ENCODE data around the gene ZBTB17. TPM values are rescaled to one million over a fixed set of nuclear protein-coding genes. Genes with fewer than 3 reads are reported as not detected.

ZBTB17 gene
- total RNA-seq, 2 donors from 2014 or later, result 44.7 to 54.9 TPM

Other genes starting within 250 kb of the ZBTB17 start
- 1 to 10 TPM in 1 of 2 donors, under 1 TPM in 1; 0.23 to 1.9 TPM for gene SLC25A34, start 239.8 kb downstream of the ZBTB17 start, total RNA-seq
- not detected for gene TMEM82, start 233.6 kb downstream of the ZBTB17 start, total RNA-seq
- gene FBLIM1, start 217.3 kb downstream of the ZBTB17 start, total RNA-seq, result under 1 TPM in 1 of 2 donors, not detected in 1; 0.21 TPM
- 1 to 10 TPM; 2.2 to 2.5 TPM for gene UQCRHL, start 168.5 kb downstream of the ZBTB17 start, total RNA-seq
- 10 to 100 TPM; 52.1 to 63.4 TPM for gene SPEN, start 128.4 kb downstream of the ZBTB17 start, total RNA-seq
- gene SRARP, start 28.1 kb upstream of the ZBTB17 start, total RNA-seq, result not detected
- not detected for gene HSPB7, start 41.9 kb upstream of the ZBTB17 start, total RNA-seq
- gene CLCNKA, start 45.9 kb upstream of the ZBTB17 start, total RNA-seq, result under 1 TPM in 1 of 2 donors, not detected in 1; 0.37 TPM
- not detected for gene CLCNKB, start 67.7 kb upstream of the ZBTB17 start, total RNA-seq
- gene FAM131C, start 97.5 kb upstream of the ZBTB17 start, total RNA-seq, result 1 to 10 TPM in 1 of 2 donors, not detected in 1; 1.2 TPM
- gene EPHA2, start 180.0 kb upstream of the ZBTB17 start, total RNA-seq, result under 1 TPM; 0.07 to 0.16 TPM
- 10 to 100 TPM in 1 of 2 donors, 1 to 10 TPM in 1; 8.4 to 10.1 TPM for gene ARHGEF19, start 236.6 kb upstream of the ZBTB17 start, total RNA-seq

Data from activated naive CD4-positive, alpha-beta T cell treated with anti-CD3 and anti-CD28 coated beads, Interleukin-2, amount 50 U/mL, for 72 hours (primary cell).